GM12878 (cell line): ENCODE data around the gene ATP6V1G3. TPM values are rescaled to one million over a fixed set of nuclear protein-coding genes. Genes with fewer than 3 reads are reported as not detected.

Source experiments
- ATAC-seq: fragments of 200-7000 bp; cut with Tn5 transposase; 3 replicates; pipeline ENCODE4 v1.9.1; 2020; ENCODE audit warnings: mild to moderate bottlenecking, moderate library complexity
- BruUV-seq: library from RNA; stranded (reverse); fragments of 400-500 nt; replicated peaks from 2 replicates; lab custom pipeline; 2021; lab: Mats Ljungman, UMichigan
- CTCF ChIA-PET: fragments of 300-600 bp; sonication (Branson Sonifier 250); formaldehyde crosslinking; extraction: SDS; loops from one replicate; lab custom pipeline; 2021; ENCODE audit warnings: inconsistent platforms; lab: Yijun Ruan, JAX
- POLR2A ChIA-PET: fragments of 350-600 bp; formaldehyde crosslinking; extraction: SDS; loops from one replicate; lab custom pipeline; 2021; ENCODE audit warnings: inconsistent platforms; lab: Charles Lee
- RAD21 ChIA-PET: fragments of 300-600 bp; sonication (Branson Sonifier 250); formaldehyde crosslinking; loops from one replicate; lab custom pipeline; 2023; ENCODE audit warnings: antibody characterized with exemption; ENCODE audit not compliant: unreplicated experiment; lab: Charles Lee
- SMC1A ChIA-PET: fragments of 300-600 bp; sonication (Branson Sonifier 250); formaldehyde crosslinking; loops from one replicate; lab custom pipeline; 2023; ENCODE audit not compliant: unreplicated experiment, uncharacterized antibody; lab: Charles Lee
- DNase-seq: peaks from one replicate; pipeline ENCODE4 v3.0.0-alpha.2; 2011; ENCODE audit warnings: low read depth, low spot score
- FAIRE-seq: peaks from 3 replicates; lab custom pipeline; 2011; peaks lifted over from hg19 to GRCh38; lab: Jason Lieb, UNC
- H2AFZ ChIP-seq: 2 replicates; pipeline ENCODE4 v1.6.0; 2011; ENCODE audit warnings: low read depth, low read length, control low read depth; ENCODE audit not compliant: control insufficient read depth
- H3K27ac ChIP-seq: 2 replicates; pipeline ENCODE4 v1.5.1; 2011; ENCODE audit warnings: control low read depth; ENCODE audit not compliant: control insufficient read depth, insufficient read depth
- H3K27me3 ChIP-seq, 2 experiments: replicated peaks in 1 of 2; 2 replicates each; pipeline versions ENCODE4 v1.6.0 to v1.6.1; 2011; ENCODE audit warnings: low read length in 1 of 2; ENCODE audit not compliant: control insufficient read depth in 2 of 2, insufficient read depth in 2 of 2
- H3K36me3 ChIP-seq, 2 experiments: 2 replicates each; pipeline ENCODE4 v1.5.1; 2011; ENCODE audit warnings: low read length in 1 of 2; ENCODE audit not compliant: control insufficient read depth in 2 of 2, insufficient read depth in 2 of 2
- H3K4me1 ChIP-seq: 2 replicates; pipeline ENCODE4 v1.6.1; 2011; ENCODE audit warnings: mild to moderate bottlenecking, low read length, moderate library complexity, mixed read lengths; ENCODE audit not compliant: control insufficient read depth, insufficient read depth
- H3K4me2 ChIP-seq: 2 replicates; pipeline ENCODE4 v1.6.0; 2011; ENCODE audit warnings: control low read depth; ENCODE audit not compliant: control insufficient read depth, insufficient read depth
- H3K4me3 ChIP-seq: fragments of 200-600 bp; sonication (generic); 2 replicates; pipeline ENCODE4 v1.5.1; 2016
- H3K79me2 ChIP-seq: 2 replicates; pipeline ENCODE4 v1.6.0; 2011; ENCODE audit warnings: low read length; ENCODE audit not compliant: control insufficient read depth, insufficient read depth
- H3K9ac ChIP-seq: 2 replicates; pipeline ENCODE4 v1.8.0; 2011; ENCODE audit warnings: low read length, control low read depth, mixed read lengths; ENCODE audit not compliant: control insufficient read depth, insufficient read depth
- H3K9me3 ChIP-seq: replicated peaks from 3 replicates; pipeline ENCODE4 v1.5.1; 2011; ENCODE audit warnings: mild to moderate bottlenecking, low read length; ENCODE audit not compliant: control insufficient read depth, insufficient read depth
- H4K20me1 ChIP-seq: 2 replicates; pipeline ENCODE4 v1.6.0; 2011; ENCODE audit not compliant: control insufficient read depth, insufficient read depth
- E2F4 ChIP-seq: IDR thresholded peaks from 2 replicates; pipeline ENCODE4 v1.6.1; 2012; ENCODE audit warnings: low read depth, low read length, improper control_type of control experiment
- ELK1 ChIP-seq: IDR thresholded peaks from 2 replicates; pipeline ENCODE4 v1.6.1; 2012; ENCODE audit warnings: low read depth, low read length, improper control_type of control experiment
- EZH2 ChIP-seq: IDR thresholded peaks from 2 replicates; pipeline ENCODE4 v1.6.1; 2012; ENCODE audit warnings: low read depth, mild to moderate bottlenecking, control low read depth, inconsistent platforms, low read length, borderline replicate concordance; ENCODE audit not compliant: control insufficient read depth
- SIX5 ChIP-seq: IDR thresholded peaks from 2 replicates; pipeline ENCODE4 v1.6.1; 2011; ENCODE audit warnings: mild to moderate bottlenecking, low read depth, low read length, moderate library complexity; ENCODE audit not compliant: severe bottlenecking
- SKIL ChIP-seq: fragments of 450-650 bp; IDR thresholded peaks from 2 replicates; pipeline ENCODE4 v1.6.1; 2017; ENCODE audit warnings: mild to moderate bottlenecking, low read depth, inconsistent platforms; ENCODE audit not compliant: poor library complexity, severe bottlenecking
- SMARCA5 ChIP-seq: fragments of 450-650 bp; IDR thresholded peaks from 2 replicates; pipeline ENCODE4 v1.6.1; 2017; ENCODE audit warnings: mild to moderate bottlenecking
- STAT3 ChIP-seq: IDR thresholded peaks from 2 replicates; pipeline ENCODE4 v1.6.1; 2011; ENCODE audit warnings: low read depth, low read length, improper control_type of control experiment
- YY1 ChIP-seq: IDR thresholded peaks from 2 replicates; pipeline ENCODE4 v1.6.1; 2011; ENCODE audit warnings: low read depth, mild to moderate bottlenecking, low read length
- ZBTB40 ChIP-seq: fragments of 450-650 bp; IDR thresholded peaks from 2 replicates; pipeline ENCODE4 v1.6.1; 2016; ENCODE audit warnings: mild to moderate bottlenecking, moderate library complexity, borderline replicate concordance
- WGBS: methylation state at CpG from one replicate; pipeline ENCODE4 v1.1.6; 2016; ENCODE audit warnings: low lambda C conversion rate; ENCODE audit not compliant: insufficient replicate concordance, insufficient coverage; ENCODE audit errors: missing lambda C conversion rate; 5-methylcytosine and 5-hydroxymethylcytosine counted together
- in situ Hi-C: fragments of 300-500 bp; cut with MboI; formaldehyde crosslinking; loops from 9 replicates; pipeline ENCODE4 v1.14.3; 2018; ENCODE audit warnings: mixed read lengths
- intact Hi-C: fragments of 100-400 bp; cut with micrococcal nuclease; formaldehyde crosslinking; loops from one replicate; pipeline ENCODE4 v1.14.2; 2022; ENCODE audit not compliant: unreplicated experiment
- polyA plus RNA-seq, 11 experiments: library from polyadenylated mRNA; depleted of rRNA in 4 of 11; unstranded in 6 of 11; stranded (reverse) in 5 of 11; fragments of >200 nt; fragmentation: Nextera tagmentation in 4 of 11; fragmentation: Illumina TruSeq in 1 of 11; extraction: Ambion mirVana in 4 of 11; extraction: Trizol in 1 of 11; gene quantifications; 1 replicate in 1 of 11; 2 replicates in 10 of 11; pipeline versions ENCODE4 v1.2.1 to v1.2.3, GENCODE V29; 2011 to 2016; ENCODE audit warnings: inconsistent platforms in 2 of 11, missing spikeins in 2 of 11, low read depth in 1 of 11
- total RNA-seq, 4 experiments: library from RNA; depleted of rRNA in 3 of 4; stranded (reverse); fragments of >200 nt in 3 of 4; fragmentation: Illumina TruSeq in 1 of 4; extraction: Trizol in 1 of 4; gene quantifications; 2 replicates each; pipeline versions ENCODE4 v1.2.1 to v1.2.3, GENCODE V29; 2013 to 2021

The ATP6V1G3 gene
- total and polyA plus RNA-seq, 10 of the 15 experiments (the other 5 are each of a cell fraction or from before 2014, with no cell fraction given), result 0.22 TPM; not detected in 9

GRCh38 chr1:198496216-198497143, 44.0 kb downstream of the ATP6V1G3 start (continued):
- TF ChIP-seq ZBTB40 (no peak), STAT3 (no peak)

GRCh38 chr1:198495631-198496030, 44.8 kb downstream of the ATP6V1G3 start:
- H3K4me2 ChIP-seq, result no peak overlapping the region
- no peak for ATAC-seq
- SMC1A ChIA-PET, result interaction anchor here (1.1 to 1.3 kb wide), 2 partner anchors 9 to 19 kb away, joined by 4 read pairs; no protein-coding TSS in a partner anchor
- H3K4me3 ChIP-seq, result no peak overlapping the region
- no peak for FAIRE-seq
- H3K4me1 ChIP-seq, result peaks cover 4% of the 10 kb centered on the region; the same call in 1 of the 2 replicates
- DNase-seq, result no peak
- intact Hi-C loops (no loop called here), in situ Hi-C loops (no loop called here)
- no peaks in the 10 kb centered on the region for H3K9me3 ChIP-seq
- no peak overlapping the region for H2AFZ ChIP-seq
- no TSS peak for BruUV-seq
- POLR2A ChIA-PET, result no interaction called here
- H3K27me3 ChIP-seq, result no peaks in the 10 kb centered on the region
- RAD21 ChIA-PET, result interaction anchor here (2.0 kb wide), 1 partner anchor 190 kb away, joined by 6 read pairs; no protein-coding TSS in a partner anchor
- no peaks in the 10 kb centered on the region for H4K20me1 ChIP-seq
- H3K36me3 ChIP-seq, result no peaks in the 10 kb centered on the region
- no peak overlapping the region for H3K27ac ChIP-seq
- WGBS, result 45% methylated on average over 3 of the region's 3 CpGs
- CTCF ChIA-PET, result no interaction called here
- no peak for TF ChIP-seq SIX5
- TF ChIP-seq SKIL, result no peak
- TF ChIP-seq EZH2, result no peak
- no peak for TF ChIP-seq YY1
- no peak for TF ChIP-seq ELK1
- no peak for TF ChIP-seq E2F4
- TF ChIP-seq SMARCA5, result no peak
- H3K79me2 ChIP-seq, result no peaks in the 10 kb centered on the region
- no peak overlapping the region for H3K9ac ChIP-seq
